Heart left ventricle (tissue), 16 donors: ENCODE results near the gene XPA. TPM values are rescaled to one million over a fixed set of nuclear protein-coding genes. Genes with fewer than 3 reads are reported as not detected.
"Not testable (repeated sequence)": the region's sequence is repeated elsewhere in the genome, so short reads cannot be mapped to it uniquely, and the experiment has no call there.

Source experiments
- ATAC-seq, 4 donors: fragments of 200-7000 bp; cut with Tn5 transposase; one replicate each; pipeline ENCODE4 v1.9.1; 2020 to 2022; ENCODE audit warnings: moderate library complexity in 4 of 4, mild to moderate bottlenecking in 3 of 4, moderate number of reproducible peaks in 1 of 4
- DNase-seq, 5 donors: peaks; one replicate each; pipeline ENCODE4 v3.0.0-alpha.2; 2020
- H3K27ac ChIP-seq, 12 donors: fragments of 200-600 bp; sonication (generic) in 4 of 12; one replicate each; pipeline versions ENCODE4 v1.5.0 to v1.8.0; 2016 to 2022; ENCODE audit warnings: mild to moderate bottlenecking in 2 of 12
- H3K27me3 ChIP-seq, 9 donors: fragments of 200-600 bp; sonication (generic) in 2 of 9; one replicate each; pipeline versions ENCODE4 v1.5.1 to v1.8.0; 2016 to 2022; ENCODE audit warnings: mild to moderate bottlenecking in 3 of 9
- H3K36me3 ChIP-seq, 9 donors: fragments of 200-600 bp; sonication (generic) in 2 of 9; one replicate each; pipeline versions ENCODE4 v1.5.0 to v1.8.0; 2018 to 2022; ENCODE audit warnings: mild to moderate bottlenecking in 2 of 9
- H3K4me1 ChIP-seq, 12 donors: fragments of 200-600 bp; sonication (generic) in 4 of 12; one replicate each; pipeline versions ENCODE4 v1.5.0 to v1.8.0; 2016 to 2022; ENCODE audit warnings: mild to moderate bottlenecking in 3 of 12
- H3K4me3 ChIP-seq, 12 donors: fragments of 200-600 bp; sonication (generic) in 4 of 12; one replicate each; pipeline versions ENCODE4 v1.5.0 to v1.8.0; 2017 to 2022; ENCODE audit warnings: mild to moderate bottlenecking in 9 of 12, moderate library complexity in 4 of 12
- H3K9me3 ChIP-seq, 12 donors: fragments of 200-600 bp; sonication (generic) in 4 of 12; one replicate each; pipeline versions ENCODE4 v1.5.0 to v1.8.0; 2016 to 2022; ENCODE audit warnings: mild to moderate bottlenecking in 1 of 12
- CTCF ChIP-seq, 12 donors: fragments of 200-600 bp; sonication (generic) in 4 of 12; IDR thresholded peaks; one replicate each; pipeline versions ENCODE4 v1.5.0 to v1.8.0; 2018 to 2022; ENCODE audit warnings: antibody characterized with exemption in 12 of 12, mild to moderate bottlenecking in 5 of 12
- POLR2A ChIP-seq, 2 donors: fragments of 450-650 bp; IDR thresholded peaks; one replicate each; pipeline ENCODE4 v1.6.1; 2017; ENCODE audit warnings: antibody characterized with exemption in 2 of 2, mild to moderate bottlenecking in 2 of 2, moderate library complexity in 2 of 2
- WGBS, 4 donors: extraction: QIAGEN DNeasy Blood & Tissue Kit in 2 of 4; methylation state at CpG; one replicate each; pipeline versions ENCODE4 v1.1.5 to v1.1.7; 2013 to 2018; 5-methylcytosine and 5-hydroxymethylcytosine counted together
- intact Hi-C, 10 donors: fragments of 100-400 bp; cut with DNase I; formaldehyde crosslinking; loops; one replicate each; pipeline versions ENCODE4 v1.11.1 to v1.14.2; 2022
- polyA plus RNA-seq, 2 donors: library from polyadenylated mRNA; stranded (reverse); fragments of 200-250 nt; gene quantifications; one replicate each; pipeline ENCODE4 v1.2.3, GENCODE V29; 2013
- total RNA-seq, 9 donors: library from RNA; depleted of rRNA in 2 of 9; stranded (reverse); fragments of >200 nt in 2 of 9; fragmentation: NEBNext Ultra II Directional in 3 of 9; extraction: Animal tissue kit (Norgen Biotek cat#: 25700) in 3 of 9; gene quantifications; one replicate each; pipeline versions ENCODE4 v1.1.0 to v1.2.4, GENCODE V29; 2016 to 2023
- donor health status: ischemic (EF 13 %, LVEDD 7.1; RV severe dilation, severe dysfunction).
- donor health status: healthy with polysubstance abuse.
- donor health status: DM: no; HTN: yes; CAD: no.
- donor health status: DM: no; HTN: no; CAD: no.
- donor health status: ischemic (EF 25% LVEDD 6.9; RV normal size, moderate dysfunction).
- donor health status: ischemic (EF 25% LVEDD 5.7; RV mildly dilated, moderate dysfunction).
- donor health status: healthy.
- donor health status: DM: yes; HTN: yes; CAD: no.
- donor health status: ischemic (EF 35%, LVEDD 5.7; RV mildly dilated, moderate dysfunction).
- donor health status: nonischemic (EF 11% LVEDD 7.7; RV severe dilation, severe dysfunction).
- donor health status: DM: yes; HTN: yes; CAD: no.
- donor health status: PGD.
- donor health status: ischemic (EF 29% LVEDD 5.4; RV normal size, mild dysfunction).
- donor health status: nonischemic (EF 23%, LVEDD 6.1; RV moderate dilation, normal function).

The XPA gene
- total and polyA plus RNA-seq, 11 donors: 4.0 to 12.1 (median 9.0) TPM

GRCh38 chr9:97703437-97704344 lies 6.6 kb upstream of the XPA start:
- no peak overlapping the region for H3K27ac ChIP-seq
- TF ChIP-seq POLR2A (IDR thresholded peaks at IDR 0.05): no peak
- TF ChIP-seq CTCF (IDR thresholded peaks at IDR 0.05): no peak
- intact Hi-C loops: loop anchor here in 2 of 10 donors (10.0 kb wide), 2 partner anchors 239 to 551 kb away; partner anchors contain the start of gene TBC1D2 (in 1 of the 2)

GRCh38 chr9:97699824-97700223 lies 2.7 kb upstream of the XPA start:
- not testable (repeated sequence) for ATAC-seq, H3K4me3 ChIP-seq, H3K9me3 ChIP-seq, H3K27me3 ChIP-seq, DNase-seq, H3K36me3 ChIP-seq, H3K27ac ChIP-seq
- H3K4me1 ChIP-seq: peaks cover 8 to 27% (median 20%) of the 10 kb centered on the region in 12 donors
- WGBS, 4 donors: 89 to 95% (median 90%) methylated on average over 3 of the region's 3 CpGs
- intact Hi-C loops: loop anchor here in 2 of 10 donors (10.0 kb wide), 2 partner anchors 235 to 555 kb away; partner anchors contain the start of gene TBC1D2 (in 1 of the 2)

More at GRCh38 chr9:97703437-97704344, 6.6 kb upstream of the XPA start:
- H3K4me1 ChIP-seq: peaks cover 0 to 7% (median 0%) of the 10 kb centered on the region in 12 donors
- H3K27me3 ChIP-seq: peaks cover 0 to 21% (median 0%) of the 10 kb centered on the region in 9 donors
- ATAC-seq (peak in 2 of 4 donors; percentile 39 to 60), DNase-seq (no peak)
- H3K36me3 ChIP-seq: no peaks in the 10 kb centered on the region
- H3K4me3 ChIP-seq: no peak overlapping the region
- 60 to 72% (median 63%) methylated on average over 11 of the region's 11 CpGs for WGBS, 4 donors
- no peaks in the 10 kb centered on the region for H3K9me3 ChIP-seq

GRCh38 chr9:97699281-97699680 lies 2.1 kb upstream of the XPA start:
- H3K4me3 ChIP-seq, H3K27me3 ChIP-seq, ATAC-seq, H3K27ac ChIP-seq, intact Hi-C loops, H3K36me3 ChIP-seq, H3K9me3 ChIP-seq, DNase-seq: not testable (repeated sequence)
- peaks cover 10 to 33% (median 25%) of the 10 kb centered on the region in 12 donors for H3K4me1 ChIP-seq
- 75 to 82% (median 81%) methylated on average over 13 of the region's 13 CpGs for WGBS, 4 donors

- Histone ChIP-seq H3K4me3 (no peak overlapping the region), H3K27me3 (no peaks in the 10 kb centered on the region), H3K27ac (no peak overlapping the region), H3K36me3 (no peaks in the 10 kb centered on the region), H3K4me1 (peaks cover 10 to 33% (median 26%) of the 10 kb centered on the region in 12 donors), H3K9me3 (no peaks in the 10 kb centered on the region)
- intact Hi-C loops: no loop called here
- no peak for ATAC-seq
- WGBS, 4 donors: 94 to 98% (median 97%) methylated on average over 10 to 14 of the region's 14 CpGs
- DNase-seq: no peak
- TF ChIP-seq CTCF (IDR thresholded peaks at IDR 0.05): no peak
- TF ChIP-seq POLR2A (IDR thresholded peaks at IDR 0.05): no peak
Measured at GRCh38 chr9:97698865-97699264, 1.7 kb upstream of the XPA start.

GRCh38 chr9:97697837-97698236 lies 697 bp upstream of the XPA start:
- intact Hi-C loops: no loop called here
- no peaks in the 10 kb centered on the region for H3K27me3 ChIP-seq
- H3K36me3 ChIP-seq: peaks cover 0 to 9% (median 4%) of the 10 kb centered on the region in 9 donors
- TF ChIP-seq CTCF (IDR thresholded peaks at IDR 0.05): no peak
- TF ChIP-seq POLR2A (IDR thresholded peaks at IDR 0.05): no peak
- peak overlapping the region; percentile 83 to 97 (median 94) for H3K27ac ChIP-seq
- DNase-seq (no peak), ATAC-seq (peak in 2 of 4 donors; percentile 3 to 4)
- H3K9me3 ChIP-seq: no peaks in the 10 kb centered on the region
- peaks cover 10 to 37% (median 26%) of the 10 kb centered on the region in 12 donors for H3K4me1 ChIP-seq
- WGBS, 4 donors: 13 to 43% (median 34%) methylated on average over 1 of the region's 1 CpG
- H3K4me3 ChIP-seq: peak overlapping the region in 9 of 12 donors; percentile 68 to 96 (median 81)
